K562 (cell line): ENCODE data around the gene EVI5.

Experiments
- BRCA1 ChIP-seq, 2 experiments: fragments of 450-650 bp in 1 of 2; sonication (generic) in 1 of 2; formaldehyde crosslinking in 1 of 2; IDR thresholded peaks; 2 replicates each; pipeline versions ENCODE4 v1.5.0 to v1.6.1; 2017 to 2020; ENCODE audit warnings: mild to moderate bottlenecking in 1 of 2, missing genetic modification reagents in 1 of 2
- EZH2 ChIP-seq: IDR thresholded peaks from 2 replicates; pipeline ENCODE4 v1.6.1; 2012; ENCODE audit warnings: low read depth, mild to moderate bottlenecking, inconsistent platforms, low read length, borderline replicate concordance
- HCFC1 ChIP-seq: IDR thresholded peaks from 2 replicates; pipeline ENCODE4 v1.6.1; 2012; ENCODE audit warnings: low read depth, low read length, improper control_type of control experiment
- HNRNPUL1 ChIP-seq: fragments of 200-400 bp; formaldehyde crosslinking; IDR thresholded peaks from 2 replicates; pipeline ENCODE4 v1.6.1; 2017; ENCODE audit warnings: low read length
- KLF16 ChIP-seq: IDR thresholded peaks from 2 replicates; pipeline ENCODE4 v1.6.1; 2016; ENCODE audit warnings: antibody characterized with exemption
- ZNF274 ChIP-seq: IDR thresholded peaks from 2 replicates; pipeline ENCODE4 v1.6.1; 2011; ENCODE audit warnings: low read depth, mild to moderate bottlenecking, low read length, moderate library complexity, borderline replicate concordance
- ZNF431 ChIP-seq: sonication (generic); formaldehyde crosslinking; IDR thresholded peaks from 2 replicates; pipeline ENCODE4 v1.8.0; 2022; ENCODE audit warnings: mild to moderate bottlenecking, missing genetic modification reagents
- TF ChIP-seq, protein P1 (sequence below): fragments of 450-650 bp; IDR thresholded peaks from 2 replicates; pipeline ENCODE4 v1.6.1; 2016; ENCODE audit warnings: mild to moderate bottlenecking
- TF ChIP-seq, protein P2 (sequence below): fragments of 250-450 bp; sonication (Bioruptor Pico); IDR thresholded peaks from 2 replicates; pipeline ENCODE4 v1.5.1; 2021; ENCODE audit warnings: mild to moderate bottlenecking
- TF ChIP-seq, protein P3 (sequence below): sonication (generic); formaldehyde crosslinking; IDR thresholded peaks from 2 replicates; pipeline ENCODE4 v1.9.0; 2022; ENCODE audit warnings: mild to moderate bottlenecking, missing genetic modification reagents

GRCh38 chr1:92768296-92768695 lies 16.6 kb downstream of the EVI5 start:
- no peak for TF ChIP-seq BRCA1 (IDR thresholded peaks at IDR 0.05)
- TF ChIP-seq BRCA1 (CRISPR knock-in tag; IDR thresholded peaks at IDR 0.05): no peak
- TF ChIP-seq, protein P1, sequence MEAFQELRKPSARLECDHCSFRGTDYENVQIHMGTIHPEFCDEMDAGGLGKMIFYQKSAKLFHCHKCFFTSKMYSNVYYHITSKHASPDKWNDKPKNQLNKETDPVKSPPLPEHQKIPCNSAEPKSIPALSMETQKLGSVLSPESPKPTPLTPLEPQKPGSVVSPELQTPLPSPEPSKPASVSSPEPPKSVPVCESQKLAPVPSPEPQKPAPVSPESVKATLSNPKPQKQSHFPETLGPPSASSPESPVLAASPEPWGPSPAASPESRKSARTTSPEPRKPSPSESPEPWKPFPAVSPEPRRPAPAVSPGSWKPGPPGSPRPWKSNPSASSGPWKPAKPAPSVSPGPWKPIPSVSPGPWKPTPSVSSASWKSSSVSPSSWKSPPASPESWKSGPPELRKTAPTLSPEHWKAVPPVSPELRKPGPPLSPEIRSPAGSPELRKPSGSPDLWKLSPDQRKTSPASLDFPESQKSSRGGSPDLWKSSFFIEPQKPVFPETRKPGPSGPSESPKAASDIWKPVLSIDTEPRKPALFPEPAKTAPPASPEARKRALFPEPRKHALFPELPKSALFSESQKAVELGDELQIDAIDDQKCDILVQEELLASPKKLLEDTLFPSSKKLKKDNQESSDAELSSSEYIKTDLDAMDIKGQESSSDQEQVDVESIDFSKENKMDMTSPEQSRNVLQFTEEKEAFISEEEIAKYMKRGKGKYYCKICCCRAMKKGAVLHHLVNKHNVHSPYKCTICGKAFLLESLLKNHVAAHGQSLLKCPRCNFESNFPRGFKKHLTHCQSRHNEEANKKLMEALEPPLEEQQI: no peak
- no peak for TF ChIP-seq HNRNPUL1
- no peak for TF ChIP-seq EZH2
- no peak for TF ChIP-seq ZNF431
- TF ChIP-seq KLF16: no peak
- no peak for TF ChIP-seq HCFC1
- TF ChIP-seq, protein P2, sequence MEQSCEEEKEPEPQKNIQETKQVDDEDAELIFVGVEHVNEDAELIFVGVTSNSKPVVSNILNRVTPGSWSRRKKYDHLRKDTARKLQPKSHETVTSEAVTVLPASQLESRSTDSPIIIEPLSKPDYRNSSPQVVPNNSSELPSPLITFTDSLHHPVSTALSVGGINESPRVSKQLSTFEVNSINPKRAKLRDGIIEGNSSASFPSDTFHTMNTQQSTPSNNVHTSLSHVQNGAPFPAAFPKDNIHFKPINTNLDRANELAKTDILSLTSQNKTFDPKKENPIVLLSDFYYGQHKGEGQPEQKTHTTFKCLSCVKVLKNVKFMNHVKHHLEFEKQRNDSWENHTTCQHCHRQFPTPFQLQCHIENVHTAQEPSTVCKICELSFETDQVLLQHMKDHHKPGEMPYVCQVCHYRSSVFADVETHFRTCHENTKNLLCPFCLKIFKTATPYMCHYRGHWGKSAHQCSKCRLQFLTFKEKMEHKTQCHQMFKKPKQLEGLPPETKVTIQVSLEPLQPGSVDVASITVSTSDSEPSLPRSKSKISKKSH (CRISPR knock-in tag): no peak
- TF ChIP-seq ZNF274: peak; percentile 10; the same call in 1 of the 2 replicates
- TF ChIP-seq, protein P3, sequence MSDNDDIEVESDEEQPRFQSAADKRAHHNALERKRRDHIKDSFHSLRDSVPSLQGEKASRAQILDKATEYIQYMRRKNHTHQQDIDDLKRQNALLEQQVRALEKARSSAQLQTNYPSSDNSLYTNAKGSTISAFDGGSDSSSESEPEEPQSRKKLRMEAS: no peak
